H1 (cell line): ENCODE results near the gene TCF19. TPM values are rescaled to one million over a fixed set of nuclear protein-coding genes. Genes with fewer than 3 reads are reported as not detected.

Experiments
- CTCF ChIA-PET: fragments of 300-600 bp; sonication (Branson Sonifier 250); formaldehyde crosslinking; loops from one replicate; lab custom pipeline; 2021; ENCODE audit not compliant: partially characterized antibody; lab: Charles Lee
- POLR2A ChIA-PET: fragments of 300-600 bp; sonication (Branson Sonifier 250); formaldehyde crosslinking; loops from one replicate; lab custom pipeline; 2021; ENCODE audit warnings: inconsistent platforms; ENCODE audit not compliant: partially characterized antibody; lab: Charles Lee
- DNase-seq, 2 experiments: peaks; one replicate each; pipeline versions ENCODE4 v3.0.0 to v3.0.0-alpha.2; 2010 to 2022; ENCODE audit warnings: low spot score in 2 of 2, low read depth in 1 of 2, mixed read lengths in 1 of 2
- FAIRE-seq: peaks from 2 replicates; lab custom pipeline; 2011; peaks lifted over from hg19 to GRCh38; lab: Jason Lieb, UNC
- H2AFZ ChIP-seq: 2 replicates; pipeline ENCODE4 v1.8.1; 2012; ENCODE audit warnings: low read length, inconsistent platforms
- H2AK5ac ChIP-seq: 2 replicates; pipeline ENCODE4 v1.6.1; 2013; ENCODE audit warnings: low read depth, low read length
- H2BK120ac ChIP-seq: replicated peaks from 2 replicates; pipeline ENCODE3; 2013; ENCODE audit warnings: low read depth, low read length, inconsistent platforms
- H2BK12ac ChIP-seq: 2 replicates; pipeline ENCODE4 v1.6.1; 2013; ENCODE audit warnings: low read depth, low read length
- H2BK15ac ChIP-seq: 2 replicates; pipeline ENCODE4 v1.6.1; 2013; ENCODE audit warnings: low read length
- H2BK20ac ChIP-seq: 2 replicates; pipeline ENCODE4 v1.6.1; 2013; ENCODE audit warnings: low read length
- H2BK5ac ChIP-seq: 2 replicates; pipeline ENCODE4 v1.6.1; 2013; ENCODE audit warnings: low read depth, low read length
- H3K14ac ChIP-seq: 2 replicates; pipeline ENCODE4 v1.6.1; 2013; ENCODE audit warnings: inconsistent platforms; ENCODE audit not compliant: insufficient read length
- H3K18ac ChIP-seq: 2 replicates; pipeline ENCODE4 v1.6.1; 2013; ENCODE audit warnings: low read length; ENCODE audit errors: extremely low read depth
- H3K23ac ChIP-seq: 2 replicates; pipeline ENCODE4 v1.6.1; 2013; ENCODE audit warnings: inconsistent platforms; ENCODE audit not compliant: insufficient read length
- H3K23me2 ChIP-seq: 2 replicates; pipeline ENCODE4 v1.6.1; 2013; ENCODE audit warnings: low read depth, low read length
- H3K27ac ChIP-seq: 2 replicates; pipeline ENCODE4 v1.6.1; 2011; ENCODE audit warnings: low read depth, low read length, inconsistent platforms
- H3K27me3 ChIP-seq, 4 experiments: replicated peaks in 1 of 4; 1 replicate in 1 of 4; 2 replicates in 3 of 4; pipeline versions ENCODE4 v1.6.1 to v1.8.1; 2011 to 2013; ENCODE audit warnings: low read length in 3 of 4, mild to moderate bottlenecking in 3 of 4, inconsistent platforms in 2 of 4, mixed read lengths in 2 of 4, moderate library complexity in 1 of 4; ENCODE audit not compliant: control insufficient read depth in 3 of 4, insufficient read depth in 3 of 4; ENCODE audit errors: extremely low read depth in 1 of 4
- H3K36me3 ChIP-seq, 4 experiments: 2 replicates each; pipeline versions ENCODE4 v1.6.1 to v1.8.1; 2011 to 2013; ENCODE audit warnings: mild to moderate bottlenecking in 4 of 4, low read length in 3 of 4, moderate library complexity in 2 of 4, control low read depth in 1 of 4, inconsistent platforms in 1 of 4; ENCODE audit not compliant: insufficient read depth in 4 of 4, control insufficient read depth in 2 of 4
- H3K4ac ChIP-seq: replicated peaks from 2 replicates; pipeline ENCODE3; 2013; ENCODE audit warnings: low read length, low read depth, mixed read lengths, inconsistent platforms; ENCODE audit not compliant: insufficient read length
- H3K4me1 ChIP-seq, 4 experiments: replicated peaks in 1 of 4; 1 replicate in 1 of 4; 2 replicates in 3 of 4; pipeline versions ENCODE4 v1.6.1 to v1.8.1; 2011 to 2013; ENCODE audit warnings: low read length in 3 of 4, inconsistent platforms in 2 of 4, mixed read lengths in 1 of 4; ENCODE audit not compliant: insufficient read depth in 4 of 4, control insufficient read depth in 3 of 4
- H3K4me2 ChIP-seq, 2 experiments: 2 replicates each; pipeline versions ENCODE4 v1.6.1 to v1.8.1; 2011 to 2013; ENCODE audit warnings: low read depth in 2 of 2, low read length in 2 of 2, control low read depth in 1 of 2, inconsistent platforms in 1 of 2, mild to moderate bottlenecking in 1 of 2; ENCODE audit not compliant: insufficient read depth in 1 of 2
- H3K4me3 ChIP-seq, 4 experiments: fragments of 200-600, 300-600 bp in 1 of 4; sonication (generic), shearing (Covaris generic), sonication (Bioruptor Twin) in 1 of 4; 2 replicates each; pipeline versions ENCODE4 v1.5.1 to v1.8.1; 2011 to 2016; ENCODE audit warnings: low read length in 4 of 4, low read depth in 3 of 4, control low read depth in 2 of 4, inconsistent platforms in 2 of 4, mild to moderate bottlenecking in 2 of 4, mixed read lengths in 1 of 4, moderate library complexity in 1 of 4; ENCODE audit not compliant: insufficient read depth in 2 of 4; ENCODE audit errors: extremely low read depth in 1 of 4
- H3K56ac ChIP-seq: replicated peaks from 2 replicates; pipeline ENCODE3; 2013; ENCODE audit warnings: low read depth, mild to moderate bottlenecking, mixed read lengths, low read length, inconsistent platforms; ENCODE audit not compliant: insufficient read length
- H3K79me1 ChIP-seq: 2 replicates; pipeline ENCODE4 v1.6.1; 2013; ENCODE audit warnings: low read depth, low read length, control low read depth
- H3K79me2 ChIP-seq, 2 experiments: 2 replicates each; pipeline versions ENCODE4 v1.6.1 to v1.8.1; 2012 to 2013; ENCODE audit warnings: low read length in 2 of 2, mild to moderate bottlenecking in 2 of 2, inconsistent platforms in 1 of 2; ENCODE audit not compliant: insufficient read depth in 2 of 2, control insufficient read depth in 1 of 2
- H3K9ac ChIP-seq, 4 experiments: replicated peaks in 1 of 4; 1 replicate in 1 of 4; 2 replicates in 3 of 4; pipeline versions ENCODE4 v1.6.1 to v1.8.1; 2011 to 2013; ENCODE audit warnings: low read depth in 3 of 4, low read length in 3 of 4, control low read depth in 2 of 4, mild to moderate bottlenecking in 2 of 4, moderate library complexity in 2 of 4, inconsistent platforms in 1 of 4; ENCODE audit errors: extremely low read depth in 1 of 4
- H3K9me3 ChIP-seq, 2 experiments: 2 replicates each; pipeline versions ENCODE4 v1.6.1 to v1.8.1; 2012 to 2013; ENCODE audit warnings: mild to moderate bottlenecking in 2 of 2, moderate library complexity in 2 of 2, control low read depth in 1 of 2, inconsistent platforms in 1 of 2, low read depth in 1 of 2, low read length in 1 of 2, mixed read lengths in 1 of 2; ENCODE audit not compliant: insufficient read depth in 2 of 2
- H4K20me1 ChIP-seq, 2 experiments: replicated peaks in 1 of 2; 2 replicates each; pipeline versions ENCODE3 to v1.8.1; 2011 to 2013; ENCODE audit warnings: inconsistent platforms in 2 of 2, low read length in 2 of 2, mild to moderate bottlenecking in 1 of 2; ENCODE audit not compliant: insufficient read depth in 2 of 2, control insufficient read depth in 1 of 2
- H4K5ac ChIP-seq: 2 replicates; pipeline ENCODE4 v1.6.1; 2013; ENCODE audit warnings: low read length, low read depth, mixed read lengths, inconsistent platforms; ENCODE audit not compliant: insufficient read length
- H4K8ac ChIP-seq: 2 replicates; pipeline ENCODE4 v1.8.0; 2013; ENCODE audit warnings: mild to moderate bottlenecking, moderate library complexity, low read length, inconsistent platforms; ENCODE audit not compliant: insufficient read depth; ENCODE audit errors: extremely low read depth
- H4K91ac ChIP-seq: replicated peaks from 2 replicates; pipeline ENCODE3; 2013; ENCODE audit warnings: low read length, mixed read lengths, inconsistent platforms; ENCODE audit not compliant: insufficient read length
- BRCA1 ChIP-seq: IDR thresholded peaks from 2 replicates; pipeline ENCODE4 v1.6.1; 2012; ENCODE audit warnings: low read depth, low read length, improper control_type of control experiment
- CREB1 ChIP-seq: IDR thresholded peaks from 2 replicates; pipeline ENCODE4 v1.6.1; 2012; ENCODE audit warnings: inconsistent platforms
- EZH2 ChIP-seq: fragments of 200-600 bp; sonication (generic); IDR thresholded peaks from 2 replicates; pipeline ENCODE4 v1.7.1; 2012; ENCODE audit warnings: low read depth, mild to moderate bottlenecking, moderate library complexity, low read length, inconsistent platforms; ENCODE audit not compliant: severe bottlenecking
- JUN ChIP-seq: IDR thresholded peaks from 2 replicates; pipeline ENCODE4 v1.6.1; 2011; ENCODE audit warnings: low read depth, mild to moderate bottlenecking, improper control_type of control experiment, low read length
- RNF2 ChIP-seq: fragments of 200-900, 300-1000 bp; sonication (generic); IDR thresholded peaks from 2 replicates; pipeline ENCODE4 v1.7.1; 2016; ENCODE audit warnings: borderline replicate concordance, low read depth, mild to moderate bottlenecking, antibody characterized with exemption, low read length; ENCODE audit not compliant: poor library complexity, severe bottlenecking; ENCODE audit errors: missing control alignments
- SP1 ChIP-seq: IDR thresholded peaks from 2 replicates; pipeline ENCODE4 v1.6.1; 2011; ENCODE audit warnings: low read depth, low read length
- SP2 ChIP-seq: IDR thresholded peaks from 2 replicates; pipeline ENCODE4 v1.6.1; 2012; ENCODE audit warnings: mild to moderate bottlenecking, low read length, inconsistent platforms
- SP4 ChIP-seq: IDR thresholded peaks from 2 replicates; pipeline ENCODE4 v1.6.1; 2012; ENCODE audit warnings: low read length, inconsistent platforms
- TEAD4 ChIP-seq: IDR thresholded peaks from 2 replicates; pipeline ENCODE4 v1.6.1; 2012; ENCODE audit warnings: low read depth, low read length, inconsistent platforms, mixed read lengths
- YY1 ChIP-seq: IDR thresholded peaks from 2 replicates; pipeline ENCODE4 v1.6.1; 2011; ENCODE audit warnings: low read depth, mild to moderate bottlenecking, low read length
- WGBS, 2 experiments: shearing (Covaris generic) in 1 of 2; methylation state at CpG; one replicate each; pipeline versions ENCODE4 v1.1.6 to v1.1.7; 2013 to 2015; ENCODE audit warnings: low lambda C conversion rate in 2 of 2, mixed read lengths in 2 of 2, inconsistent platforms in 1 of 2, low coverage in 1 of 2, missing lambda C conversion rate in 1 of 2; ENCODE audit not compliant: insufficient replicate concordance in 2 of 2, insufficient coverage in 1 of 2, insufficient read length in 1 of 2; ENCODE audit errors: extremely low coverage in 1 of 2, missing lambda C conversion rate in 1 of 2; 5-methylcytosine and 5-hydroxymethylcytosine counted together
- polyA plus RNA-seq, 7 experiments: library from polyadenylated mRNA; depleted of rRNA in 3 of 7; stranded (reverse) in 5 of 7; unstranded in 2 of 7; fragments of >200 nt in 5 of 7; fragments of 200-250 nt in 2 of 7; gene quantifications; 1 replicate in 5 of 7; 2 replicates in 1 of 7; 4 replicates in 1 of 7; pipeline versions ENCODE4 v1.2.1 to v1.2.3, GENCODE V29; 2011 to 2013; ENCODE audit warnings: missing spikeins in 2 of 7, mixed read lengths in 2 of 7
- total RNA-seq: library from RNA; stranded (reverse); fragmentation: NEBNext Ultra II Directional; extraction: Animal tissue kit (Norgen Biotek cat#: 25700); gene quantifications from 2 replicates; pipeline ENCODE4 v1.2.1, GENCODE V29; 2021
- TF ChIP-seq, protein P1 (sequence below): IDR thresholded peaks from 2 replicates; pipeline ENCODE4 v1.6.1; 2011; ENCODE audit warnings: low read length, improper control_type of control experiment
- TF ChIP-seq, protein P2 (sequence below): IDR thresholded peaks from 2 replicates; pipeline ENCODE4 v1.6.1; 2012; ENCODE audit warnings: low read length, inconsistent platforms

The TCF19 gene
- total and polyA plus RNA-seq, 2 of the 8 experiments (the other 6 are each of a cell fraction or from before 2014, with no cell fraction given): 7.2 to 11.0 TPM

DNA sequence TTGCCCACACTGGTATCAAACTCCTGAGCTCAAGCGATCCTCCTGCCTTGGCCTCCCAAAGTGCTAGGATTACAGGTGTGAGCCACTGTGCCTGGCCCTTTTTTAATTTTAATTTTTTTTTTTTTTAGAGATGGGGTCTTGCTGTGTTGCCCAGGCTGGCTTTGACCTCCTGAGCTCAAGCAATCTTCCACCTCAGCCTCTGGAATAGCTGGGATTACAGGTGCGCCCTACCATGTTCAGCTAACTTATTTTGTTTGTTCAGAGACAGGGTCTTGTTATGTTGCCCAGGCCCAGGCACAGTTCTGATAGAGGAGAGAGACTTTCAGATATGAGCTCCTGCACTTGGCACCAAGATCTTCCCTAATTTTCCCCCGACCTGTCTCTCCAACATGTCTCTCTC, 27.6 kb upstream of the TCF19 start:
- no peak overlapping the region for H3K56ac ChIP-seq
- H3K4me2 ChIP-seq: no peak overlapping the region
- H3K79me1 ChIP-seq: no peaks in the 10 kb centered on the region
- no peak overlapping the region for H2BK15ac ChIP-seq
- H3K79me2 ChIP-seq: no peaks in the 10 kb centered on the region
- peaks cover 0 to 3% (median under 1%) of the 10 kb centered on the region in 4 experiments; a peak in 3 of 7 replicates for H3K4me1 ChIP-seq
- ChIA-PET CTCF (interaction anchor here (0.7 to 13.5 kb wide), 16 partner anchors 10 to 247 kb away, joined by 3 to 187 read pairs (median 6); partner anchors contain the start of genes C6orf15, CCHCR1, PSORS1C1 and PSORS1C2), POLR2A (interaction anchor here (0.9 to 68.5 kb wide), 2 partner anchors 38 to 515 kb away, joined by 4 to 2251 read pairs; partner anchors contain the start of genes CCHCR1, POU5F1, PSORS1C2 and TCF19)
- no peaks in the 10 kb centered on the region for H3K27me3 ChIP-seq
- H3K23ac ChIP-seq: no peak overlapping the region
- no peak overlapping the region for H3K14ac ChIP-seq
- H2BK5ac ChIP-seq: no peak overlapping the region
- no peak overlapping the region for H3K4ac ChIP-seq
- H3K9ac ChIP-seq: no peak overlapping the region
- no peak overlapping the region for H2AFZ ChIP-seq
- H2AK5ac ChIP-seq: no peak overlapping the region
- H4K8ac ChIP-seq: no peak overlapping the region
- H3K36me3 ChIP-seq: no peaks in the 10 kb centered on the region
- H3K18ac ChIP-seq: no peak overlapping the region
- FAIRE-seq (no peak), DNase-seq (no peak)
- WGBS, 2 experiments: 89% methylated on average over 3 of the region's 3 CpGs; no CpG with 5 or more reads in 1 of the 2 experiments
- no peak overlapping the region for H3K27ac ChIP-seq
- no peak overlapping the region for H4K91ac ChIP-seq
- no peaks in the 10 kb centered on the region for H4K20me1 ChIP-seq
- no peaks in the 10 kb centered on the region for H3K9me3 ChIP-seq
- no peaks in the 10 kb centered on the region for H3K23me2 ChIP-seq
- H4K5ac ChIP-seq: no peak overlapping the region
- no peak overlapping the region for H3K4me3 ChIP-seq
- no peak overlapping the region for H2BK20ac ChIP-seq
- no peak overlapping the region for H2BK12ac ChIP-seq
- TF ChIP-seq, protein P1, sequence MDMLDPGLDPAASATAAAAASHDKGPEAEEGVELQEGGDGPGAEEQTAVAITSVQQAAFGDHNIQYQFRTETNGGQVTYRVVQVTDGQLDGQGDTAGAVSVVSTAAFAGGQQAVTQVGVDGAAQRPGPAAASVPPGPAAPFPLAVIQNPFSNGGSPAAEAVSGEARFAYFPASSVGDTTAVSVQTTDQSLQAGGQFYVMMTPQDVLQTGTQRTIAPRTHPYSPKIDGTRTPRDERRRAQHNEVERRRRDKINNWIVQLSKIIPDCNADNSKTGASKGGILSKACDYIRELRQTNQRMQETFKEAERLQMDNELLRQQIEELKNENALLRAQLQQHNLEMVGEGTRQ: no peak
- TF ChIP-seq RNF2: no peak
- TF ChIP-seq BRCA1: no peak
- TF ChIP-seq EZH2: no peak
- TF ChIP-seq YY1: no peak
- no peak for TF ChIP-seq SP2
- TF ChIP-seq, protein P2, sequence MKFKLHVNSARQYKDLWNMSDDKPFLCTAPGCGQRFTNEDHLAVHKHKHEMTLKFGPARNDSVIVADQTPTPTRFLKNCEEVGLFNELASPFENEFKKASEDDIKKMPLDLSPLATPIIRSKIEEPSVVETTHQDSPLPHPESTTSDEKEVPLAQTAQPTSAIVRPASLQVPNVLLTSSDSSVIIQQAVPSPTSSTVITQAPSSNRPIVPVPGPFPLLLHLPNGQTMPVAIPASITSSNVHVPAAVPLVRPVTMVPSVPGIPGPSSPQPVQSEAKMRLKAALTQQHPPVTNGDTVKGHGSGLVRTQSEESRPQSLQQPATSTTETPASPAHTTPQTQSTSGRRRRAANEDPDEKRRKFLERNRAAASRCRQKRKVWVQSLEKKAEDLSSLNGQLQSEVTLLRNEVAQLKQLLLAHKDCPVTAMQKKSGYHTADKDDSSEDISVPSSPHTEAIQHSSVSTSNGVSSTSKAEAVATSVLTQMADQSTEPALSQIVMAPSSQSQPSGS: no peak
- TF ChIP-seq SP1: no peak
- TF ChIP-seq CREB1: no peak
- no peak for TF ChIP-seq SP4
- TF ChIP-seq JUN: no peak
- no peak for TF ChIP-seq TEAD4
- TF ChIP-seq, all 59 proteins: peak for 0
- H2BK120ac ChIP-seq: no peak overlapping the region
